NT2/D1 (cell line): ENCODE results near the gene SEC31B.

ENCODE experiments used
- SUZ12 ChIP-seq: IDR thresholded peaks from 2 replicates; pipeline ENCODE4 v1.6.1; 2011; ENCODE audit not compliant: insufficient read length, insufficient read depth; ENCODE audit errors: extremely low read depth
- ZNF274 ChIP-seq: IDR thresholded peaks from 2 replicates; pipeline ENCODE4 v1.6.1; 2011; ENCODE audit warnings: mild to moderate bottlenecking, low read depth, low read length

DNA sequence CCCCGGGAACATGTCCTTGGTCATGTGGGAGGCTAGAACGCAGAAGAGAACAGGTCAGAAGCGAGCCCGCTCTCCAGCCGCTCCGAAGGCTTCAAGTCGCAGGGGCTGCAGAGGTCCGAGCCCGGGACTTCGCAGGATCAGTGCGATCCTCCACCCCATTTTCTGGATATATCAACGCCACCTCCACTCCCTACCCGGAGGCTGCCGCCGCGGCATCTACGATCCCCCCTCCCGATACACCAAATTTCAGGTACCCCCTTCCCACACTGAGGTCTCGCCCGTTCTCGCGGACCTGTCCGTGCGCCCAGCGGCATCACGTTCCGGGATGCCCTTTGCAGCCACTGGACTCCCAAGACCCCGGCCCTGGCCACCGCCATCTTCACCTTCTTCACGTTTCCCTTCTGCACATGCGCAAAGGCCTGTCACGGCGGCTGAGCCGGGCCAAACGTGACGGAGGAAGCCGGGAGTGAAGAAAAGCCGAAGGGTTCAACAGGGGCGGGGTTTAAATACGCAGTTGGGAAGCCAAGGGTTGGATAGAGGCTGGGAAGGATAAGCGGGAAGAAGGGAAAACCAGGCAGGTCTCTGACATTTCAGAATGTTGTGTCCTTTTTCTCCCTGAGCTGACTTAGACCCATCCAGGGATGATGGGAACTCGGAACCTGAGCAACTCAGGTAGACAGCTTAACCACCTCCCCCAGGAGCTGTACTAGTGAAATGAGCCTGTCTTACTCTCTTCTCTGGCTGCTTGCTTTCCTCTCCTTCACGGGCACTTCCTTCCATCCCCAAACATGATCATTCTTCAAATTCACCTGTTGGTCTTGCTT, 10.0 kb upstream of the SEC31B start, which contains the start of gene NDUFB8:
- no peak for TF ChIP-seq SUZ12
- TF ChIP-seq ZNF274, result no peak
